GM23338 (cell line): ENCODE data around the gene TMEM119. TPM values are rescaled to one million over a fixed set of nuclear protein-coding genes. Genes with fewer than 3 reads are reported as not detected.

Experiments
- ATAC-seq: fragments of 200-7000 bp; cut with Tn5 transposase; 3 replicates; pipeline ENCODE4 v1.9.1; 2020
- DNase-seq: peaks from one replicate; pipeline ENCODE4 v3.0.0-alpha.2; 2015; ENCODE audit warnings: low spot score
- H2AFZ ChIP-seq: fragments of 200-600 bp; sonication (generic); 2 replicates; pipeline ENCODE4 v1.8.0; 2016; ENCODE audit warnings: antibody characterized with exemption, mild to moderate bottlenecking, moderate library complexity
- H3F3A ChIP-seq: fragments of 200-600 bp; sonication (generic); replicated peaks from 2 replicates; pipeline ENCODE4 v1.8.0; 2017; ENCODE audit warnings: antibody characterized with exemption, mixed run types, low read depth
- H3K27ac ChIP-seq: fragments of 200-600 bp; sonication (generic); 2 replicates; pipeline ENCODE4 v1.6.1; 2016; ENCODE audit warnings: low read depth
- H3K27me3 ChIP-seq: fragments of 200-600 bp; sonication (generic); 2 replicates; pipeline ENCODE4 v1.8.0; 2016; ENCODE audit warnings: mild to moderate bottlenecking, mixed run types, moderate library complexity; ENCODE audit not compliant: insufficient read depth
- H3K36me3 ChIP-seq: fragments of 200-600 bp; sonication (generic); 2 replicates; pipeline ENCODE4 v1.8.0; 2016; ENCODE audit warnings: mild to moderate bottlenecking; ENCODE audit not compliant: insufficient read depth
- H3K4me1 ChIP-seq: fragments of 200-600 bp; sonication (generic); 2 replicates; pipeline ENCODE4 v1.8.0; 2016; ENCODE audit warnings: mild to moderate bottlenecking, moderate library complexity; ENCODE audit not compliant: insufficient read depth
- H3K4me2 ChIP-seq: fragments of 200-600 bp; sonication (generic); 2 replicates; pipeline ENCODE4 v1.7.1; 2017; ENCODE audit warnings: mixed run types
- H3K4me3 ChIP-seq: fragments of 200-600 bp; sonication (generic); 2 replicates; pipeline ENCODE4 v1.6.1; 2016; ENCODE audit warnings: mixed run types
- H3K79me2 ChIP-seq: fragments of 200-600 bp; sonication (generic); replicated peaks from 2 replicates; pipeline ENCODE4 v1.8.0; 2017; ENCODE audit warnings: mild to moderate bottlenecking; ENCODE audit not compliant: insufficient read depth
- H3K9me2 ChIP-seq: fragments of 200-600 bp; sonication (generic); 2 replicates; pipeline ENCODE4 v1.8.0; 2017; ENCODE audit not compliant: insufficient read depth
- H4K20me1 ChIP-seq: fragments of 200-600 bp; sonication (generic); replicated peaks from 2 replicates; pipeline ENCODE4 v1.8.0; 2017; ENCODE audit warnings: mild to moderate bottlenecking; ENCODE audit not compliant: insufficient read depth
- H3K27ac Mint-ChIP-seq: 2 replicates; pipeline ENCODE4 v1.8.0; 2020; ENCODE audit warnings: inconsistent platforms, mild to moderate bottlenecking, moderate library complexity, mixed read lengths
- H3K27me3 Mint-ChIP-seq: 3 replicates; pipeline ENCODE4 v1.8.0; 2022; ENCODE audit warnings: low read depth, mild to moderate bottlenecking, moderate library complexity, mixed read lengths, inconsistent platforms; ENCODE audit not compliant: insufficient read depth, poor library complexity
- H3K36me3 Mint-ChIP-seq: 3 replicates; pipeline ENCODE4 v1.8.0; 2021; ENCODE audit warnings: low read depth, mild to moderate bottlenecking, inconsistent platforms, moderate library complexity, mixed read lengths
- H3K4me1 Mint-ChIP-seq: 3 replicates; pipeline ENCODE4 v1.8.0; 2020; ENCODE audit warnings: mild to moderate bottlenecking, inconsistent platforms, mixed read lengths
- H3K4me3 Mint-ChIP-seq: 3 replicates; pipeline ENCODE4 v1.8.0; 2021; ENCODE audit warnings: moderate library complexity, mild to moderate bottlenecking, inconsistent platforms, mixed read lengths
- H3K9me3 Mint-ChIP-seq: 3 replicates; pipeline ENCODE4 v1.8.0; 2020; ENCODE audit warnings: moderate library complexity, mild to moderate bottlenecking, inconsistent platforms, mixed read lengths
- CREB1 ChIP-seq: fragments of 250-450 bp; sonication (Bioruptor Pico); IDR thresholded peaks from 2 replicates; pipeline ENCODE4 v1.5.0; 2020; ENCODE audit warnings: low read depth, mild to moderate bottlenecking, moderate library complexity
- ETS1 ChIP-seq: IDR thresholded peaks from 2 replicates; pipeline ENCODE4 v1.6.1; 2016; ENCODE audit warnings: antibody characterized with exemption
- EZH2 ChIP-seq: fragments of 200-600 bp; sonication (generic); IDR thresholded peaks from one replicate; pipeline ENCODE4 v1.8.0; 2017; ENCODE audit warnings: antibody characterized with exemption, mild to moderate bottlenecking, low read depth; ENCODE audit not compliant: unreplicated experiment
- EZH2phosphoT487 ChIP-seq: fragments of 200-600 bp; sonication (generic); IDR thresholded peaks from one replicate; pipeline ENCODE4 v1.8.1; 2018; ENCODE audit warnings: antibody characterized with exemption; ENCODE audit not compliant: unreplicated experiment
- JUNB ChIP-seq: IDR thresholded peaks from one replicate; pipeline ENCODE4 v1.6.1; 2016; ENCODE audit warnings: antibody characterized with exemption; ENCODE audit not compliant: unreplicated experiment
- NANOG ChIP-seq: IDR thresholded peaks from 2 replicates; pipeline ENCODE4 v1.6.1; 2016; ENCODE audit warnings: antibody characterized with exemption, borderline replicate concordance
- POLR2AphosphoS5 ChIP-seq: IDR thresholded peaks from 2 replicates; pipeline ENCODE4 v1.6.1; 2016; ENCODE audit warnings: antibody characterized with exemption, low read depth
- STAT1 ChIP-seq: IDR thresholded peaks from one replicate; pipeline ENCODE4 v1.6.1; 2016; ENCODE audit warnings: antibody characterized with exemption; ENCODE audit not compliant: unreplicated experiment
- ZNF114 ChIP-seq: fragments of 250-450 bp; sonication (Bioruptor Pico); IDR thresholded peaks from 2 replicates; pipeline ENCODE4 v1.5.0; 2020; ENCODE audit warnings: mild to moderate bottlenecking, moderate library complexity
- ZNF331 ChIP-seq: fragments of 250-450 bp; sonication (Bioruptor Pico); IDR thresholded peaks from 2 replicates; pipeline ENCODE4 v1.5.0; 2020; ENCODE audit warnings: low read depth, mild to moderate bottlenecking, moderate library complexity
- ZNF462 ChIP-seq: fragments of 250-450 bp; sonication (Bioruptor Pico); IDR thresholded peaks from 2 replicates; pipeline ENCODE4 v1.5.0; 2020; ENCODE audit warnings: mild to moderate bottlenecking, moderate library complexity
- polyA plus RNA-seq: library from polyadenylated mRNA; unstranded; fragments of >200 nt; fragmentation: Nextera tagmentation; extraction: Ambion mirVana; gene quantifications from 2 replicates; pipeline ENCODE4 v1.2.1, GENCODE V29; 2016
- total RNA-seq: library from RNA; depleted of rRNA; stranded (reverse); fragments of >200 nt; shearing (Covaris generic); gene quantifications from 2 replicates; pipeline ENCODE4 v1.2.3, GENCODE V29; 2014
- TF ChIP-seq, protein P1 (sequence below): IDR thresholded peaks from one replicate; pipeline ENCODE4 v1.6.1; 2018; ENCODE audit warnings: antibody characterized with exemption; ENCODE audit not compliant: unreplicated experiment

TMEM119 gene
- total and polyA plus RNA-seq, 2 experiments from 2014 or later = 0.06 to 0.07 TPM

- TF ChIP-seq ETS1 (no peak), EZH2phosphoT487 (no peak), POLR2AphosphoS5 (no peak), ZNF331 (CRISPR knock-in tag) (no peak), JUNB (no peak)
These were observed 25.1 kb upstream of the TMEM119 start (continued) for GRCh38 chr12:108622921-108623514.

- Mint-ChIP-seq H3K36me3 (peaks cover 3% of the 10 kb centered on the region; the same call in 1 of the 3 replicates), H3K4me1 (peaks cover 25% of the 10 kb centered on the region), H3K27me3 (peaks cover 7% of the 10 kb centered on the region), H3K4me3 (no peak overlapping the region; the same call in 2 of the 3 replicates), H3K27ac (no peak overlapping the region; the same call in 1 of the 2 replicates), H3K9me3 (0 out of 3 replicates have a peak, but pooled peaks cover 2% of the 10 kb centered on the region)
- H3K4me2 ChIP-seq = no peak overlapping the region
- DNase-seq (peak; percentile 79), ATAC-seq (peak; percentile 17)
- peaks cover 7% of the 10 kb centered on the region; the same call in 1 of the 2 replicates for H3K9me2 ChIP-seq
- H2AFZ ChIP-seq = peak overlapping the region; percentile 73
- H3F3A ChIP-seq = 0 out of 2 replicates have a peak, but pooled peaks cover 7% of the 10 kb centered on the region
- H4K20me1 ChIP-seq = no peaks in the 10 kb centered on the region
- peaks cover 6% of the 10 kb centered on the region; the same call in 1 of the 2 replicates for H3K4me1 ChIP-seq
- H3K36me3 ChIP-seq = no peaks in the 10 kb centered on the region
- no peaks in the 10 kb centered on the region for H3K79me2 ChIP-seq
- no peaks in the 10 kb centered on the region for H3K27me3 ChIP-seq
- no peak overlapping the region for H3K27ac ChIP-seq
- no peak overlapping the region for H3K4me3 ChIP-seq
- no peak for TF ChIP-seq ZNF462
- TF ChIP-seq ETS1 = no peak
- no peak for TF ChIP-seq STAT1
- no peak for TF ChIP-seq CREB1 (CRISPR knock-in tag)
- no peak for TF ChIP-seq EZH2
- no peak for TF ChIP-seq POLR2AphosphoS5
- TF ChIP-seq, protein P1, sequence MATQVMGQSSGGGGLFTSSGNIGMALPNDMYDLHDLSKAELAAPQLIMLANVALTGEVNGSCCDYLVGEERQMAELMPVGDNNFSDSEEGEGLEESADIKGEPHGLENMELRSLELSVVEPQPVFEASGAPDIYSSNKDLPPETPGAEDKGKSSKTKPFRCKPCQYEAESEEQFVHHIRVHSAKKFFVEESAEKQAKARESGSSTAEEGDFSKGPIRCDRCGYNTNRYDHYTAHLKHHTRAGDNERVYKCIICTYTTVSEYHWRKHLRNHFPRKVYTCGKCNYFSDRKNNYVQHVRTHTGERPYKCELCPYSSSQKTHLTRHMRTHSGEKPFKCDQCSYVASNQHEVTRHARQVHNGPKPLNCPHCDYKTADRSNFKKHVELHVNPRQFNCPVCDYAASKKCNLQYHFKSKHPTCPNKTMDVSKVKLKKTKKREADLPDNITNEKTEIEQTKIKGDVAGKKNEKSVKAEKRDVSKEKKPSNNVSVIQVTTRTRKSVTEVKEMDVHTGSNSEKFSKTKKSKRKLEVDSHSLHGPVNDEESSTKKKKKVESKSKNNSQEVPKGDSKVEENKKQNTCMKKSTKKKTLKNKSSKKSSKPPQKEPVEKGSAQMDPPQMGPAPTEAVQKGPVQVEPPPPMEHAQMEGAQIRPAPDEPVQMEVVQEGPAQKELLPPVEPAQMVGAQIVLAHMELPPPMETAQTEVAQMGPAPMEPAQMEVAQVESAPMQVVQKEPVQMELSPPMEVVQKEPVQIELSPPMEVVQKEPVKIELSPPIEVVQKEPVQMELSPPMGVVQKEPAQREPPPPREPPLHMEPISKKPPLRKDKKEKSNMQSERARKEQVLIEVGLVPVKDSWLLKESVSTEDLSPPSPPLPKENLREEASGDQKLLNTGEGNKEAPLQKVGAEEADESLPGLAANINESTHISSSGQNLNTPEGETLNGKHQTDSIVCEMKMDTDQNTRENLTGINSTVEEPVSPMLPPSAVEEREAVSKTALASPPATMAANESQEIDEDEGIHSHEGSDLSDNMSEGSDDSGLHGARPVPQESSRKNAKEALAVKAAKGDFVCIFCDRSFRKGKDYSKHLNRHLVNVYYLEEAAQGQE = no peak
- TF ChIP-seq ZNF114 (CRISPR knock-in tag) = no peak
- no peak for TF ChIP-seq JUNB
- no peak for TF ChIP-seq NANOG
These were observed 24.5 kb upstream of the TMEM119 start for GRCh38 chr12:108622421-108622820.
